OCI-LY7 (cell line): ENCODE measurements around the gene PTGDS.

ENCODE experiments used
- EZH2phosphoT487 ChIP-seq: fragments of 200-600 bp; sonication (generic); IDR thresholded peaks from 2 replicates; pipeline ENCODE4 v1.6.1; 2018; ENCODE audit warnings: low read depth, borderline replicate concordance, mild to moderate bottlenecking, mixed run types, antibody characterized with exemption, low read length, moderate library complexity, mixed read lengths
- TF ChIP-seq, protein P1 (sequence below): fragments of 200-600 bp; sonication (generic); conservative IDR thresholded peaks from 2 replicates; pipeline ENCODE4 v1.5.1; 2014; ENCODE audit warnings: mild to moderate bottlenecking, antibody characterized with exemption, low read length, moderate library complexity, mixed read lengths

- TF ChIP-seq, protein P1, sequence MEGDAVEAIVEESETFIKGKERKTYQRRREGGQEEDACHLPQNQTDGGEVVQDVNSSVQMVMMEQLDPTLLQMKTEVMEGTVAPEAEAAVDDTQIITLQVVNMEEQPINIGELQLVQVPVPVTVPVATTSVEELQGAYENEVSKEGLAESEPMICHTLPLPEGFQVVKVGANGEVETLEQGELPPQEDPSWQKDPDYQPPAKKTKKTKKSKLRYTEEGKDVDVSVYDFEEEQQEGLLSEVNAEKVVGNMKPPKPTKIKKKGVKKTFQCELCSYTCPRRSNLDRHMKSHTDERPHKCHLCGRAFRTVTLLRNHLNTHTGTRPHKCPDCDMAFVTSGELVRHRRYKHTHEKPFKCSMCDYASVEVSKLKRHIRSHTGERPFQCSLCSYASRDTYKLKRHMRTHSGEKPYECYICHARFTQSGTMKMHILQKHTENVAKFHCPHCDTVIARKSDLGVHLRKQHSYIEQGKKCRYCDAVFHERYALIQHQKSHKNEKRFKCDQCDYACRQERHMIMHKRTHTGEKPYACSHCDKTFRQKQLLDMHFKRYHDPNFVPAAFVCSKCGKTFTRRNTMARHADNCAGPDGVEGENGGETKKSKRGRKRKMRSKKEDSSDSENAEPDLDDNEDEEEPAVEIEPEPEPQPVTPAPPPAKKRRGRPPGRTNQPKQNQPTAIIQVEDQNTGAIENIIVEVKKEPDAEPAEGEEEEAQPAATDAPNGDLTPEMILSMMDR, result no peak
- no peak for TF ChIP-seq EZH2phosphoT487
Measured at GRCh38 chr9:136940526-136941230, 36.6 kb upstream of the PTGDS start.
